Ishikawa (cell line): Measurements from ENCODE around the gene COX14.

Experiments used
- CEBPB ChIP-seq: IDR thresholded peaks from 2 replicates; pipeline ENCODE4 v1.6.1; 2012
- CREB1 ChIP-seq: IDR thresholded peaks from 2 replicates; pipeline ENCODE4 v1.6.1; 2012; ENCODE audit warnings: low read depth
- EGR1 ChIP-seq: IDR thresholded peaks from 2 replicates; pipeline ENCODE4 v1.6.1; 2012
- EP300 ChIP-seq: IDR thresholded peaks from 2 replicates; pipeline ENCODE4 v1.6.1; 2012; ENCODE audit warnings: borderline replicate concordance
- FOXM1 ChIP-seq: IDR thresholded peaks from 2 replicates; pipeline ENCODE4 v1.6.1; 2012; ENCODE audit warnings: low read depth, borderline replicate concordance
- NFIC ChIP-seq: IDR thresholded peaks from 2 replicates; pipeline ENCODE4 v1.6.1; 2012
- RAD21 ChIP-seq: IDR thresholded peaks from 2 replicates; pipeline ENCODE4 v1.6.1; 2012; ENCODE audit warnings: low read depth
- TAF1 ChIP-seq: IDR thresholded peaks from 2 replicates; pipeline ENCODE4 v1.6.1; 2012; ENCODE audit warnings: low read depth, mild to moderate bottlenecking
- TCF12 ChIP-seq: IDR thresholded peaks from 2 replicates; pipeline ENCODE4 v1.6.1; 2012; ENCODE audit warnings: low read depth
- TEAD4 ChIP-seq: IDR thresholded peaks from 2 replicates; pipeline ENCODE4 v1.6.1; 2012
- YY1 ChIP-seq: IDR thresholded peaks from 2 replicates; pipeline ENCODE4 v1.6.1; 2012; ENCODE audit warnings: low read depth
- ZBTB7A ChIP-seq: IDR thresholded peaks from 2 replicates; pipeline ENCODE4 v1.6.1; 2012; ENCODE audit warnings: low read depth
- TF ChIP-seq, protein P1 (sequence below): IDR thresholded peaks from 2 replicates; pipeline ENCODE4 v1.6.1; 2012; ENCODE audit warnings: low read depth, mild to moderate bottlenecking
- TF ChIP-seq, protein P2 (sequence below): IDR thresholded peaks from 2 replicates; pipeline ENCODE4 v1.6.1; 2012
- TF ChIP-seq, protein P3 (sequence below): IDR thresholded peaks from 2 replicates; pipeline ENCODE4 v1.6.1; 2012

Gene COX14

DNA sequence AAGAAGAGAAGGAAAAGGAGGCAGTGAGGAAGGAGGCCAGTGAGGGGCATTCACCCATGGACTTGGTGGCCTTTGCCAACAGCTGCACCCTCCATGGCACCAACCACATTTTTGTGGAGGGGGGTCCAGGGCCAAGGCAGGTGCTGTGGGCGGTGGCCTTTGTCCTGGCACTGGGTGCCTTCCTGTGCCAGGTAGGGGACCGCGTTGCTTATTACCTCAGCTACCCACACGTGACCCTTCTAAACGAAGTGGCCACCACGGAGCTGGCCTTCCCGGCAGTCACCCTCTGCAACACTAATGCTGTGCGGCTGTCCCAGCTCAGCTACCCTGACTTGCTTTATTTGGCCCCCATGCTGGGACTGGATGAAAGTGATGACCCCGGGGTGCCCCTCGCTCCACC, 38.3 kb upstream of the COX14 start:
- TF ChIP-seq, protein P1, sequence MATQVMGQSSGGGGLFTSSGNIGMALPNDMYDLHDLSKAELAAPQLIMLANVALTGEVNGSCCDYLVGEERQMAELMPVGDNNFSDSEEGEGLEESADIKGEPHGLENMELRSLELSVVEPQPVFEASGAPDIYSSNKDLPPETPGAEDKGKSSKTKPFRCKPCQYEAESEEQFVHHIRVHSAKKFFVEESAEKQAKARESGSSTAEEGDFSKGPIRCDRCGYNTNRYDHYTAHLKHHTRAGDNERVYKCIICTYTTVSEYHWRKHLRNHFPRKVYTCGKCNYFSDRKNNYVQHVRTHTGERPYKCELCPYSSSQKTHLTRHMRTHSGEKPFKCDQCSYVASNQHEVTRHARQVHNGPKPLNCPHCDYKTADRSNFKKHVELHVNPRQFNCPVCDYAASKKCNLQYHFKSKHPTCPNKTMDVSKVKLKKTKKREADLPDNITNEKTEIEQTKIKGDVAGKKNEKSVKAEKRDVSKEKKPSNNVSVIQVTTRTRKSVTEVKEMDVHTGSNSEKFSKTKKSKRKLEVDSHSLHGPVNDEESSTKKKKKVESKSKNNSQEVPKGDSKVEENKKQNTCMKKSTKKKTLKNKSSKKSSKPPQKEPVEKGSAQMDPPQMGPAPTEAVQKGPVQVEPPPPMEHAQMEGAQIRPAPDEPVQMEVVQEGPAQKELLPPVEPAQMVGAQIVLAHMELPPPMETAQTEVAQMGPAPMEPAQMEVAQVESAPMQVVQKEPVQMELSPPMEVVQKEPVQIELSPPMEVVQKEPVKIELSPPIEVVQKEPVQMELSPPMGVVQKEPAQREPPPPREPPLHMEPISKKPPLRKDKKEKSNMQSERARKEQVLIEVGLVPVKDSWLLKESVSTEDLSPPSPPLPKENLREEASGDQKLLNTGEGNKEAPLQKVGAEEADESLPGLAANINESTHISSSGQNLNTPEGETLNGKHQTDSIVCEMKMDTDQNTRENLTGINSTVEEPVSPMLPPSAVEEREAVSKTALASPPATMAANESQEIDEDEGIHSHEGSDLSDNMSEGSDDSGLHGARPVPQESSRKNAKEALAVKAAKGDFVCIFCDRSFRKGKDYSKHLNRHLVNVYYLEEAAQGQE = no peak
- TF ChIP-seq TEAD4 (no peak), CREB1 (no peak), FOXM1 (no peak), YY1 (no peak)

DNA sequence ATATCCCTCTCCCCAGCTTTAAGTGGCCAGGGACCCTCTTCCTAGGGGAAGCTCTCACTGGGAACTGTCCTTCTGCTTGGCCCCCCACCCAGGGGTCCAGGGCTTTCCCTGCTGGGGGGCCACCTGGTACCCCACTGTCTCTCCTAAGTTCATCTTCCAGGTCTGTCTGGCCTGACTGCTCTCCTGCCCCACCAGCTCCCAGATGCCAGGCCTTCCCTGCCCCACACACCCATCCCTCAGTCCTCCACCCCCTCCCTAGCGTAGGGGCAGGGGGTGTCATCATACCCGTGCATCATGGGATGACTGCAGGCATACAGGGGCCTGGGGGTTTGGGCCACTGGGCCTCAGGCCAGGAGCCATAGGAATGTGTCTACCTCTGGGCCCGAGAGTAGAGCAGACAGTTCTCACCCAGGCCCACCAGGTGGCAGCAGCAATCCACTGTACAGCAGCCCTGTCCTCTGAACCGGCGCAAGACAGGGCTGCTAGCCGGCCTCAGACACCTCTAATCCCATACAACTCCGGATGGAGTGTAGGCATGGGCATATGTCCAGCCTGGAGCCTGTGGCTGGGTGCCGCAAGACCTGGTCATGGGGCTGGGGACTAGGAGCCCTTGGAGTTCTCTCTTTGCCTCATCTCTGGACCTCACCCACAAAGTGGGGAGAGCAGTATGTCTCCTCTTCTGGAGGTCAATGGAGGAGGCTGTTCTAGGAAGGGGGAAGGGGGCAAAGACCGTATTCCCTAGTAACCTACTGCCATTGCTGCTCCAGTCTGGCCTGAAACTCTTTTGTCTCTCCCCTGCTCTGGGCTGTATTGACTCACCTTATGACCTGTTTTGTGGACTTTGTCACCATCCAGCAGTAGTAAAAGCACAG, 36.9 kb upstream of the COX14 start:
- TF ChIP-seq, protein P1 = no peak
- TF ChIP-seq RAD21 = peak; percentile 98

DNA sequence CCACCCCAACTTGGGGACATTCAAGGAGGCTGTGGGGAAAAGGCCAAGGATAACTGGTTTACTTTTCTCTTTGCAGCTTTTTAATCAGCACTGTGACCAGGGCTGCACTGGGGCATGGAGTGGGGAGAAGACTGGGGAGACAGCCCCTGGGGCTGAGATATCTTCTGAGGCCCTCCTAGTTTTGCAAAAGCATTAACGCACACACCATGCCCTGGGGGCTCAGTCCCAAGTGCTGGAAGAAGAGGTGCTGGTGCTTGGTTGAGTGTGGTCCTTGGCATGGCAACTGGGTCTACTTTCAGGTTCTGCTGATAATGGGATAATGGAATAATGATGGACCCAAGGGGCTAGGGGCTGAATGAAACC, 36.2 kb upstream of the COX14 start:
- TF ChIP-seq CEBPB = no peak
- TF ChIP-seq ZBTB7A = no peak
- no peak for TF ChIP-seq NFIC
- TF ChIP-seq TAF1 = no peak
- TF ChIP-seq FOXM1 = no peak
- no peak for TF ChIP-seq YY1
- no peak for TF ChIP-seq RAD21
- no peak for TF ChIP-seq EGR1
- TF ChIP-seq TEAD4 = no peak

DNA sequence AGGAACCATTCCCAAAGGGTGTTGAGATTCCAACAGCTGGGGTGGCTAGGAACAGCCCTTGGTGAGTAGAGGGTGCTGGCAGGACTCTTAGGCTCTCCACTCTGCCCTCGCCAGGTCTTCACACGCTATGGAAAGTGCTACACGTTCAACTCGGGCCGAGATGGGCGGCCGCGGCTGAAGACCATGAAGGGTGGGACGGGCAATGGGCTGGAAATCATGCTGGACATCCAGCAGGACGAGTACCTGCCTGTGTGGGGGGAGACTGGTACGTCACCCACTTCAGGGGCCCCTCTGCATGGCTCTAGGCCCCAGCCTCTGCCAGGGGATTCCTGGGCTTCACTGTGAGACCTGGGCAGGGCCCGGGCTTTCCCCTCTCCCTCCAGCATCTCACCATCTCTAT, 34.9 kb upstream of the COX14 start:
- TF ChIP-seq TEAD4 = no peak
- TF ChIP-seq RAD21 = no peak
- TF ChIP-seq NFIC = no peak
- TF ChIP-seq, protein P1 = no peak
- TF ChIP-seq TCF12 = no peak
- no peak for TF ChIP-seq CREB1
- no peak for TF ChIP-seq TAF1
- TF ChIP-seq YY1 = no peak
- TF ChIP-seq, protein P2, sequence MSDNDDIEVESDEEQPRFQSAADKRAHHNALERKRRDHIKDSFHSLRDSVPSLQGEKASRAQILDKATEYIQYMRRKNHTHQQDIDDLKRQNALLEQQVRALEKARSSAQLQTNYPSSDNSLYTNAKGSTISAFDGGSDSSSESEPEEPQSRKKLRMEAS = no peak
- no peak for TF ChIP-seq CEBPB
- no peak for TF ChIP-seq ZBTB7A
- TF ChIP-seq EGR1 = no peak
- TF ChIP-seq, protein P3, sequence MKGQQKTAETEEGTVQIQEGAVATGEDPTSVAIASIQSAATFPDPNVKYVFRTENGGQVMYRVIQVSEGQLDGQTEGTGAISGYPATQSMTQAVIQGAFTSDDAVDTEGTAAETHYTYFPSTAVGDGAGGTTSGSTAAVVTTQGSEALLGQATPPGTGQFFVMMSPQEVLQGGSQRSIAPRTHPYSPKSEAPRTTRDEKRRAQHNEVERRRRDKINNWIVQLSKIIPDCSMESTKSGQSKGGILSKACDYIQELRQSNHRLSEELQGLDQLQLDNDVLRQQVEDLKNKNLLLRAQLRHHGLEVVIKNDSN = no peak
- TF ChIP-seq EP300 = no peak
- no peak for TF ChIP-seq FOXM1

DNA sequence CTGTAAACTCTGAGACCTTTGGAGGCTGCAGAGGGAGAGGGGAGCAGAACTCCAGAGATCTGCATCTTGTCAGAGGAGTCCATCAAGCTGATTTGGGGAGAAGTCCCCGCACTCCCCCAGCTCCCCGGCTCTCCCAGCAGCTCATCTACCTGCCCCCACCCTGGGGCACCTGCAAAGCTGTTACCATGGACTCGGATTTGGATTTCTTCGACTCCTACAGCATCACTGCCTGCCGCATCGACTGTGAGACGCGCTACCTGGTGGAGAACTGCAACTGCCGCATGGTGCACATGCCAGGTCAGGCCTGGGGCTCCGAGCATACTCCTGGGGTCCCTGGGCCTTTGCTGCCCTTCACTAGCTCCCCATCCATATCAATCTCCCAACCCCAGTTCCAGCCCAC, 33.8 kb upstream of the COX14 start:
- TF ChIP-seq FOXM1 = no peak
- TF ChIP-seq CREB1 = no peak
- no peak for TF ChIP-seq EP300
- TF ChIP-seq NFIC = no peak
- TF ChIP-seq TAF1 = no peak
- TF ChIP-seq CEBPB = no peak
- TF ChIP-seq YY1 = no peak
- TF ChIP-seq, protein P2 = no peak
- TF ChIP-seq EGR1 = no peak
- TF ChIP-seq, protein P1 = no peak
- TF ChIP-seq TCF12 = no peak
- TF ChIP-seq ZBTB7A = no peak
- no peak for TF ChIP-seq TEAD4
- TF ChIP-seq RAD21 = no peak
- TF ChIP-seq, protein P3 = no peak
